GM21619 (cell line): Measurements from ENCODE around the gene TGM6.

Experiments
- ATAC-seq: cut with Tn5 transposase; IDR thresholded peaks from one replicate; pipeline ENCODE4 v1.9.1; 2021; ENCODE audit not compliant: unreplicated experiment

Gene TGM6

GRCh38 chr20:2363587-2363986, 17.1 kb upstream of the TGM6 start:
- ATAC-seq: no peak

DNA sequence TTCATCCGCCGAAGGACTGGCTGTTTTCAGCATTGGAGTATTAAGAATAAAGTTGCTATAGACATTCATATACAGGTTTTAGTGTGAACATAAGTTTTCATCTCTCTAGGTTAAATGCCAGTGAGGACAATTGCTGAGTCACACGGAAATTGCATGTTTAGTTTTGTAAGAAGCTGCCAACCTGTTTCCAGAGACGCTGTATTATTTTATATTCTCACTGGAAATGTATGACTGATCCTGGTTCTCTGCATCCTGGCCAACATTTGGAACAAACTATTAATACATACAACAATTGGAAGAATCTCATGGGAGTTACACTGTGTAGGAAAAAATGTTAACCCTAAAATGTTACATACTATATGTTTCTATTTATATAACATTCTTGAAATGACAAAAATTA, 16.7 kb upstream of the TGM6 start:
- no peak for ATAC-seq

- no peak for ATAC-seq
These were observed 15.6 kb upstream of the TGM6 start for GRCh38 chr20:2365091-2365490.

- no peak for ATAC-seq
These were observed 15.0 kb upstream of the TGM6 start for GRCh38 chr20:2365666-2366065.

DNA sequence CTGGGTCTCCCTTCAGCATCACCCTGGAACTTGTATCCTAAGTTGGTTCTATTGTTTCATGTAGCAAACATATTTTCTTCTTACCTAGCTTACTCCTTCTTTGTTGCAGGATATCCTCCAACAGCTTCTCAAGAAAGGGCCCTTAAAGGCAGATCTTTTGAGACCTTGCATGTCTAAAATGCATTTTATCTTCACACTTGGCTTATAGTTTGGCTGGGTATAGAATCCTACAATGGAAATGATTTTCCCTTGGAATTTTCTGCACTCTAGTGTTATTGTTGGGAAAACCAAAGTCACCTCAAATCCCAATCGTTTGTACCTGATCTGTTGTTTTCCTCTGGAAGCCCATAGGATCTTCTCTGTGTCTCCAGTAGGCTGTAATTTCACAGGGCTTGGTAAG, 12.1 kb upstream of the TGM6 start:
- ATAC-seq: no peak

DNA sequence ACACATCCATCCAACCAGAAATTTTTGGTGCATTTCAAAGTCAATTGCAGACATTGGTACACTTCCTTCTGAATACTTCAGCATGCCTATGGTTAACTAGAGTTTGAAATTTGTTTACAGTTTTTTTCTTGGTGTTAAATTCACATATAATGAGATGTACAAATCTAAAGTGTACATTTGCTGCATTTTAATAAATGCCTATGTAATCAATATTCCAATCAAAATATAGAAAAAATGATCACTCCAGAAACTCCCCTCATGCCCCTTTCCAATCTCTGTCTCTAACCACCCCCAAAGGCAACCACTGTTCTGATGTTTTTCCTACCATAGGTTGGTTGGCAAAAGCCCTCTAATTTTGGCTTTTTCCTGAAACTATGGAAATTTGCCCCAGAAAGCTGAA, 7.6 kb upstream of the TGM6 start:
- ATAC-seq: no peak

- ATAC-seq: no peak
These were observed 6.2 kb upstream of the TGM6 start for GRCh38 chr20:2374346-2375125.

DNA sequence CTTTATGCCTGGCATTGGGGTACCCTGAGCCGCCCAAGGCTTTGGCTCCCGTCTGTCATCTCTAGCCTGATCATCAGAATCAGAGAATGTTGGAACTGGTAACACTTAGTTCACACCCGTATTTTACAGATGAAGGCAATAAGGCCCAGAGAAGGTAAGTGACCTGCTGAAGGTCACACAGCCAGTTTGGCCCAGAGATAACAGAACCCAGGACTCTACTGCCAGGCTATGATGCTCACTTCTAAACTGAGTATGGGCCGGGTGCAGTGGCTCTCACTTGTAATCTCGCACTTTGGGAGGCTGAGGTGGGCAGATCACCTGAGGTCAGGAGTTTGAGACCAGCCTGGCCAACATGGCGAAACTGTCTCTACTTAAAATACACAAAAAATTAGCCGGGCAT, 1.8 kb upstream of the TGM6 start:
- no peak for ATAC-seq

DNA sequence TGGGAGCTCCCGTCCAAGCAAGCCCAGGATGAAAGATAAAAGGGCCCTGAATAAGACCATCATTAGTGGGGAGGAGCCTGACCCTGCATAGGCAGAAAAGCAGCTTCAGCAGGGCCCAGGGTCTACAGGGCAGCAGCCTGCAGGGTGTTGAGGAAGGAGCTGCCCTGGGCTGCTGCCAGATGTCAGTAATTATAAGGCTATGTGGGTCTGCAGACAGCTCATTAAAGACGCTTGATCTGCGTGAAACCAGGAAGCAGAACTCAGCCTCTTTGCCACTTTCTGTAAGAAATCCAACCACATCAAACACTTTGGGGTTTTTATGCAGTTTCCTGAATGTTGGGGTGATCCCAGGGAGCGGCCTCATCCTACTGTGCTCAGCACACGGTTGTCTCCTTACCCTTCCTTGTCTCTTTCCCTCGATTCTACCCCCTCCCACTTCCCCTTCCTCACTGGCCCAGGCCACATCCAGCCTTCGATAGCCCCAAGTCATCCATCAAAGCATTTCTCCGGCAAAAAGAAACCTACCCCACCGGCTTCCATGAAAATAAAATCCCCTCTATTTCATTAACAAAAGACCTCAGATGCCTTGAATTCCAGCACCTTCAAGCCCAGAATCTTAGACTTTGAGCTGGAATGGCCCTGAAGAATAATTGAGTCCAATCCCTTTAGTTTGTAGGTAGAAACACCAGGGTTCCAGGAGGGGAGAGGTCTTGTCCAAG, 1.0 kb upstream of the TGM6 start:
- no peak for ATAC-seq

- ATAC-seq: no peak
These were observed 602 bp downstream of the TGM6 start for GRCh38 chr20:2381303-2381702.

DNA sequence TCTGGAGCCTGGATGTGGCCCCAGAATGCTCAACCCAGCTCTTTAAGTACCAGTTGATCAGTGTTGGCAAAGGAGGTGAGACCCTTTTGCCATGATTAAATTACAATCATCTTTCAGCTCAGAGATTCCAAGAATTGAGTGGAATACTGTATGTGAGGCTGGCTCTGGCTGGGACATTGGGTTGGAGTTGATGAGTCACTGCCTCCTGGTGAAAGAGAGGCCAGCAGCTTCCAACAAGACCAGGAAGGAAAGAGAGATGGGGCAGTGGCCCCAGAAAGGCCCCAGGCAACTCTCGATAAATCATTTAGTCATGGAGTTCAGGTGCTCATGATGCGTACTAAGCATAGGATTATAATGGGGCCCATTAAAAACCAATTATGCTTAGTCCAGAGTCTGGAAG, 2.1 kb downstream of the TGM6 start:
- no peak for ATAC-seq

- ATAC-seq: no peak
These were observed 4.3 kb downstream of the TGM6 start for GRCh38 chr20:2385026-2385425.

GRCh38 chr20:2385496-2385895, 4.8 kb downstream of the TGM6 start:
- ATAC-seq: no peak

DNA sequence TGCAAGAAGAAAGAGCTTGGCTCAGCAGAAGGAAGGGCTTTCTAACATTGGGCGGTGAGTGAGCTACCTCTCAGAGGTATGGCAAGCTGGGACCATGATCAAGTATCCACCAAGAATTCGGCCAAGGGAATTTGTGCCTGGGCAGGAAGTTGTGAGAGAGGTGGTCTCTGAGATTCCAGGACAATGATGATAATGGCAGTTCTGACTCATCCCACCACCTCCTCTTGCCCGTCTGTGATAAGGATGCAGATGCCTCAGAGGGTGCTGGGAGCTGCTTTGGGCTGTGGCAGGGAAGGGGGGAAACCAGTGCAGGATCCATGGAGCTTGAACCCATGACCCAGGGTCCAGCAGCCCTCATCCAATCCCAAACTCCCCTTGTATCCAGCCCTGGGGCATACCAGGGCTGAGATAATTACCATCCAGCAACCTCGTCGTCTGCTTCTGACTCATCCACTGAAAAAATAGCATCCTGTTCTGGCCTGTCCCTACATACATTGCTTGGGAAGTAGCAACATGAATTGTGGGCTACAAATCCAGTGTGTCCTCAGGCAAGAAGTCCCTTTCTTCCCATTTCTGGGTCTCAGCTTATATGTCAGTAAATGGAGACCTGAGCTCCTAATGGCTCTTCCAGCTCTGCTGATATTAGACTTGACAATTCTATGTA, 5.9 kb downstream of the TGM6 start:
- ATAC-seq: no peak

GRCh38 chr20:2387180-2387577, 6.5 kb downstream of the TGM6 start:
- ATAC-seq: no peak

DNA sequence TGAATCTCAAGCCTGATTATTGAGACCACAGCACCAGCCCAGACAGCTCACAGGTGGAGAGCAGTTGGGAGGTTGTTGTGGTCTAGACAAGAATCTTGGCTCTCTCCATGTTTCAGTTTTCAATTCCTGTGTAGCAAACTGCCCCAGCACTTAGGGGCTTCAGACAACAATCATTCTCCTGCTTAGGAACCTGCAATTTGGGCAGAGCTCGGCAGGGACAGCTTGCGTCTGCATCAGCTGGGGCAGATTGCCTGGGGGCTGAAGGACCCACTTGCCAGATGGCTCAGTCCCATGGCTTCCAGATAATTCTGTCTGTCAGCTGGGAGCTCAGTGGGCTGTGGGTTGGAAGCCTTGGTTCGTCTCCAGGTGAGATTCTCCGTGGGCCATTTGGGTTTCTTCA, 6.9 kb downstream of the TGM6 start:
- no peak for ATAC-seq

DNA sequence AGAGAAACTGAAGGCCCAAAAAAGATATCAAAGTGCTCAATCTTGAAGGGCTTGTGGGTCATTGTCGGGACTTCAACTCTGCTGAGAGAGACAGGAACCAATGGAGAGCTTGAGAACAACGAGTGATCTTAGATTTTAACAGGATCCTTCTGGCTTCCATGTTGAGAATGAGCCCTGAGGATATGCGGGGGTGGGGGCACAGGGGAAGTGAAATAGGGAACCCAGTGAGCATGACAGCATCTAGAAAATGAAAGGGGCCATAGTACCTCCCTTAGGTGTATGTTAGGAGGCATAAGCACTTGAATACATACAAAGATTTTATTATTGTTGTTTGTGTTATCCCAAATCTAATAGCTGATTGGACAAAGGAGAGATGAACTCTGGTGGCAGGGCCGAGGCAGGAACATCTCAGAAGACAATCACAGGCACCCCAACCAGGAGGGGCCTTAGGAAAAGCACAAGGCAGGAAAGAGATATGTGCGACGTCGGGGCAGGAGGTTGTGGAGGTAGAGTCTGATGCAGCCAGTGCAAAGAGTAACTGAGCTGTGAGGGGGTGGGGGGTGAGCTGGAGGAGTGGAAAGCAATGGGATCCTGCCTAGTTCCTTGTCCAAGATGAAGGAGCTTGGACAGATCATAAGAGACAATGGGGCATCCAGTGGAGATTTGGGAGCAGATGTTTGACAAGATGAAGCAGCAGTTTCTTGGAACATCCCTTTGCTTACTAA, 10.4 kb downstream of the TGM6 start:
- ATAC-seq: no peak

- no peak for ATAC-seq
These were observed 13.8 kb downstream of the TGM6 start for GRCh38 chr20:2394411-2395055.

GRCh38 chr20:2395136-2395535, 14.4 kb downstream of the TGM6 start:
- ATAC-seq: no peak

- ATAC-seq: no peak
These were observed 15.6 kb downstream of the TGM6 start for GRCh38 chr20:2396241-2396814.

GRCh38 chr20:2397091-2397490, 16.4 kb downstream of the TGM6 start:
- no peak for ATAC-seq
